ENCODE data around the gene MYO3B. TPM values are rescaled to one million over a fixed set of nuclear protein-coding genes. Genes with fewer than 3 reads are reported as not detected.
"Not testable (repeated sequence)": the region's sequence is repeated elsewhere in the genome, so short reads cannot be mapped to it uniquely, and the experiment has no call there.

The MYO3B gene
- total RNA-seq, 1 donor from 2014 or later: not detected

- Mint-ChIP-seq H3K9me3 (peaks cover 19% of the 10 kb centered on the region), H3K27me3 (no peaks in the 10 kb centered on the region)
Observed at GRCh38 chr2:170548304-170548703, 370.4 kb downstream of the MYO3B start.

GRCh38 chr2:170550501-170550900, 372.6 kb downstream of the MYO3B start:
- TF ChIP-seq CTCF (IDR thresholded peaks at IDR 0.05): no peak
- ChIA-PET CTCF (no interaction called here), POLR2A (no interaction called here)
- H3K4me1 Mint-ChIP-seq: no peaks in the 10 kb centered on the region
- ATAC-seq (ENCODE audit: low read depth): no peak
- no peak for DNase-seq
- no peaks in the 10 kb centered on the region for H3K36me3 Mint-ChIP-seq (ENCODE audit: low read depth)
- intact Hi-C loops (cut with micrococcal nuclease): no loop called here
- no peak overlapping the region for H3K4me3 Mint-ChIP-seq
- H3K9me3 Mint-ChIP-seq: peaks cover 16% of the 10 kb centered on the region
- H3K27ac Mint-ChIP-seq: no peak overlapping the region
- H3K27me3 Mint-ChIP-seq: no peaks in the 10 kb centered on the region

More at GRCh38 chr2:170548304-170548703, 370.4 kb downstream of the MYO3B start:
- no peaks in the 10 kb centered on the region for H3K4me1 Mint-ChIP-seq
- H3K4me3 Mint-ChIP-seq: no peak overlapping the region
- no peak for DNase-seq
- H3K27ac Mint-ChIP-seq: no peak overlapping the region
- no peak for ATAC-seq (ENCODE audit: low read depth)
- intact Hi-C loops (cut with micrococcal nuclease): no loop called here
- CTCF ChIA-PET: no interaction called here
- no peak for TF ChIP-seq CTCF (IDR thresholded peaks at IDR 0.05)
- H3K36me3 Mint-ChIP-seq (ENCODE audit: low read depth): no peaks in the 10 kb centered on the region
- POLR2A ChIA-PET: no interaction called here

GRCh38 chr2:170551899-170552298, 374.0 kb downstream of the MYO3B start:
- POLR2A ChIA-PET; ATAC-seq (ENCODE audit: low read depth); H3K4me1 Mint-ChIP-seq; H3K27me3 Mint-ChIP-seq; H3K36me3 Mint-ChIP-seq (ENCODE audit: low read depth); intact Hi-C loops (cut with micrococcal nuclease); H3K4me3 Mint-ChIP-seq; CTCF ChIA-PET; H3K9me3 Mint-ChIP-seq; DNase-seq; H3K27ac Mint-ChIP-seq: not testable (repeated sequence)

GRCh38 chr2:170553748-170554147, 375.8 kb downstream of the MYO3B start:
- Mint-ChIP-seq H3K4me1 (no peaks in the 10 kb centered on the region), H3K36me3 (ENCODE audit: low read depth) (no peaks in the 10 kb centered on the region), H3K9me3 (peaks cover 10% of the 10 kb centered on the region), H3K27ac (no peak overlapping the region), H3K27me3 (peaks cover 2% of the 10 kb centered on the region), H3K4me3 (no peak overlapping the region)
- TF ChIP-seq CTCF (IDR thresholded peaks at IDR 0.05): no peak
- CTCF ChIA-PET: no interaction called here
- ATAC-seq (ENCODE audit: low read depth): no peak
- POLR2A ChIA-PET: no interaction called here
- intact Hi-C loops (cut with micrococcal nuclease): no loop called here
- DNase-seq: no peak

GRCh38 chr2:170554278-170554955, 376.5 kb downstream of the MYO3B start:
- POLR2A ChIA-PET: no interaction called here
- no peak for ATAC-seq (ENCODE audit: low read depth)
- Mint-ChIP-seq H3K36me3 (ENCODE audit: low read depth) (no peaks in the 10 kb centered on the region), H3K4me3 (no peak overlapping the region), H3K4me1 (no peaks in the 10 kb centered on the region), H3K27me3 (peaks cover 2% of the 10 kb centered on the region), H3K9me3 (peaks cover 10% of the 10 kb centered on the region), H3K27ac (no peak overlapping the region)
- intact Hi-C loops (cut with micrococcal nuclease): no loop called here
- no peak for DNase-seq
- CTCF ChIA-PET: no interaction called here
- no peak for TF ChIP-seq CTCF (IDR thresholded peaks at IDR 0.05)

GRCh38 chr2:170562928-170563327, 385.0 kb downstream of the MYO3B start:
- ChIA-PET CTCF (no interaction called here), POLR2A (no interaction called here)
- H3K36me3 Mint-ChIP-seq (ENCODE audit: low read depth): no peaks in the 10 kb centered on the region
- H3K9me3 Mint-ChIP-seq: no peaks in the 10 kb centered on the region
- ATAC-seq (ENCODE audit: low read depth): no peak
- H3K4me3 Mint-ChIP-seq: no peak overlapping the region
- no peaks in the 10 kb centered on the region for H3K4me1 Mint-ChIP-seq
- intact Hi-C loops (cut with micrococcal nuclease): no loop called here
- H3K27me3 Mint-ChIP-seq: peaks cover 4% of the 10 kb centered on the region
- no peak for DNase-seq
- no peak for TF ChIP-seq CTCF (IDR thresholded peaks at IDR 0.05)
- H3K27ac Mint-ChIP-seq: no peak overlapping the region

Data from activated B cell treated with CpG ODN at 0.5 μM for 24 hours (primary cell).